Spinal cord (tissue), 10 donors: ENCODE data around the gene MICAL2. TPM values are rescaled to one million over a fixed set of nuclear protein-coding genes. Genes with fewer than 3 reads are reported as not detected.

Experiments used
- DNase-seq, 6 donors: peaks; one replicate each; pipeline versions ENCODE4 v3.0.0 to v3.0.0-alpha.2; 2013 to 2015; ENCODE audit warnings: low spot score in 6 of 6, low read depth in 4 of 6
- H3K27ac ChIP-seq: one replicate; pipeline ENCODE4 v1.5.1; 2013; ENCODE audit warnings: low read depth, low read length, control low read depth
- H3K27me3 ChIP-seq: one replicate; pipeline ENCODE4 v1.6.1; 2013; ENCODE audit warnings: low read length; ENCODE audit not compliant: control insufficient read depth, insufficient read depth
- H3K36me3 ChIP-seq: one replicate; pipeline ENCODE4 v1.6.1; 2013; ENCODE audit warnings: low read length; ENCODE audit not compliant: control insufficient read depth, insufficient read depth
- H3K4me1 ChIP-seq: one replicate; pipeline ENCODE4 v1.6.1; 2013; ENCODE audit warnings: low read length; ENCODE audit not compliant: control insufficient read depth, insufficient read depth
- H3K4me3 ChIP-seq: one replicate; pipeline ENCODE4 v1.5.1; 2013; ENCODE audit warnings: low read depth, low read length, control low read depth
- H3K9me3 ChIP-seq: one replicate; pipeline ENCODE4 v1.6.1; 2013; ENCODE audit warnings: low read length; ENCODE audit not compliant: control insufficient read depth, insufficient read depth
- WGBS: methylation state at CpG from one replicate; pipeline ENCODE4 v1.1.5; 2013; ENCODE audit warnings: missing lambda C conversion rate; ENCODE audit not compliant: insufficient coverage; 5-methylcytosine and 5-hydroxymethylcytosine counted together
- polyA plus RNA-seq, 2 donors: library from polyadenylated mRNA; unstranded; fragments of 120-200 nt; gene quantifications; one replicate each; pipeline ENCODE4 v1.2.1, GENCODE V29; 2013; ENCODE audit not compliant: insufficient read length in 2 of 2
- total RNA-seq, 2 donors: library from RNA; depleted of rRNA in 1 of 2; stranded (reverse); fragments of 120-200 nt in 1 of 2; fragments of >200 nt in 1 of 2; gene quantifications; one replicate each; pipeline versions ENCODE4 v1.2.3 to v1.2.4, GENCODE V29; 2013 to 2014
- donor health status: healthy.

The MICAL2 gene
- total and polyA plus RNA-seq, 4 donors: 15.8 to 57.0 (median 23.2) TPM

GRCh38 chr11:12242966-12243365 lies 132.6 kb downstream of the MICAL2 start:
- DNase-seq: no peak
- peaks cover 28% of the 10 kb centered on the region for H3K4me1 ChIP-seq
- peaks cover 2% of the 10 kb centered on the region for H3K27me3 ChIP-seq
- WGBS: 100% methylated on average over 1 of the region's 2 CpGs
- H3K36me3 ChIP-seq: peaks cover 13% of the 10 kb centered on the region
- H3K9me3 ChIP-seq: no peaks in the 10 kb centered on the region
- H3K27ac ChIP-seq: no peak overlapping the region
- H3K4me3 ChIP-seq: no peak overlapping the region

- peaks cover 13% of the 10 kb centered on the region for H3K36me3 ChIP-seq
- no peak overlapping the region for H3K27ac ChIP-seq
- WGBS: 44% methylated on average over 5 of the region's 6 CpGs
- H3K4me3 ChIP-seq: no peak overlapping the region
- H3K4me1 ChIP-seq: peaks cover 33% of the 10 kb centered on the region
- H3K9me3 ChIP-seq: no peaks in the 10 kb centered on the region
- H3K27me3 ChIP-seq: peaks cover 2% of the 10 kb centered on the region
- DNase-seq: peak in 2 of 6 donors; percentile 77 to 78
Measured at GRCh38 chr11:12243486-12243885, 133.1 kb downstream of the MICAL2 start.

- Histone ChIP-seq H3K27ac (no peak overlapping the region), H3K36me3 (peaks cover 13% of the 10 kb centered on the region), H3K4me3 (no peak overlapping the region), H3K4me1 (peaks cover 35% of the 10 kb centered on the region), H3K27me3 (peaks cover 2% of the 10 kb centered on the region), H3K9me3 (no peaks in the 10 kb centered on the region)
- DNase-seq: peak in 3 of 6 donors; percentile 54 to 92 (median 89)
- 14% methylated on average over 3 of the region's 6 CpGs for WGBS
Measured at GRCh38 chr11:12243911-12244550, 133.6 kb downstream of the MICAL2 start.

GRCh38 chr11:12245091-12245490 lies 134.7 kb downstream of the MICAL2 start:
- DNase-seq: peak in 2 of 6 donors; percentile 43 to 81

GRCh38 chr11:12245549-12246016 lies 135.2 kb downstream of the MICAL2 start:
- H3K27ac ChIP-seq: no peak overlapping the region
- H3K9me3 ChIP-seq: no peaks in the 10 kb centered on the region
- H3K36me3 ChIP-seq: peaks cover 9% of the 10 kb centered on the region
- H3K4me1 ChIP-seq: peaks cover 41% of the 10 kb centered on the region
- DNase-seq: no peak
- H3K4me3 ChIP-seq: no peak overlapping the region
- WGBS: 96% methylated on average over 2 of the region's 3 CpGs
- peaks cover 2% of the 10 kb centered on the region for H3K27me3 ChIP-seq

More at GRCh38 chr11:12245091-12245490, 134.7 kb downstream of the MICAL2 start:
- H3K27me3 ChIP-seq: peaks cover 2% of the 10 kb centered on the region
- no peak overlapping the region for H3K4me3 ChIP-seq
- peaks cover 41% of the 10 kb centered on the region for H3K4me1 ChIP-seq
- no peaks in the 10 kb centered on the region for H3K9me3 ChIP-seq
- no CpG with 5 or more reads among the region's 6 CpGs for WGBS
- H3K36me3 ChIP-seq: peaks cover 11% of the 10 kb centered on the region
- H3K27ac ChIP-seq: no peak overlapping the region

GRCh38 chr11:12246147-12246546 lies 135.8 kb downstream of the MICAL2 start:
- peaks cover 41% of the 10 kb centered on the region for H3K4me1 ChIP-seq
- no peak overlapping the region for H3K27ac ChIP-seq
- peaks cover 4% of the 10 kb centered on the region for H3K36me3 ChIP-seq
- H3K9me3 ChIP-seq: no peaks in the 10 kb centered on the region
- H3K27me3 ChIP-seq: peaks cover 2% of the 10 kb centered on the region
- DNase-seq: peak in 1 of 6 donors; percentile 52
- no peak overlapping the region for H3K4me3 ChIP-seq
- 72% methylated on average over 5 of the region's 5 CpGs for WGBS

GRCh38 chr11:12246989-12247388 lies 136.6 kb downstream of the MICAL2 start:
- H3K36me3 ChIP-seq: peaks cover 4% of the 10 kb centered on the region
- no peak for DNase-seq
- peaks cover 2% of the 10 kb centered on the region for H3K27me3 ChIP-seq
- 94% methylated on average over 3 of the region's 4 CpGs for WGBS
- no peaks in the 10 kb centered on the region for H3K9me3 ChIP-seq
- H3K4me1 ChIP-seq: peaks cover 45% of the 10 kb centered on the region
- no peak overlapping the region for H3K4me3 ChIP-seq
- no peak overlapping the region for H3K27ac ChIP-seq

- H3K4me3 ChIP-seq: no peak overlapping the region
Measured at GRCh38 chr11:12247543-12248254, 137.3 kb downstream of the MICAL2 start.

GRCh38 chr11:12248330-12248729 lies 137.9 kb downstream of the MICAL2 start:
- WGBS: 20% methylated on average over 4 of the region's 5 CpGs
- DNase-seq: peak in 3 of 6 donors; percentile 51 to 84 (median 77)
- no peak overlapping the region for H3K4me3 ChIP-seq

More at GRCh38 chr11:12247543-12248254, 137.3 kb downstream of the MICAL2 start:
- Histone ChIP-seq H3K36me3 (no peaks in the 10 kb centered on the region), H3K27ac (no peak overlapping the region), H3K4me1 (peaks cover 48% of the 10 kb centered on the region), H3K27me3 (peaks cover 2% of the 10 kb centered on the region), H3K9me3 (no peaks in the 10 kb centered on the region)
- 59% methylated on average over 2 of the region's 3 CpGs for WGBS
- no peak for DNase-seq

More at GRCh38 chr11:12248330-12248729, 137.9 kb downstream of the MICAL2 start:
- Histone ChIP-seq H3K9me3 (no peaks in the 10 kb centered on the region), H3K4me1 (peaks cover 48% of the 10 kb centered on the region), H3K36me3 (peaks cover 3% of the 10 kb centered on the region), H3K27me3 (peaks cover 2% of the 10 kb centered on the region), H3K27ac (no peak overlapping the region)
